Fibroblast of skin of scalp (primary cell): ENCODE data around the gene ZCWPW2.

Experiments
- DNase-seq: peaks from one replicate; pipeline ENCODE4 v3.0.0-alpha.2; 2013

ZCWPW2 gene

DNA sequence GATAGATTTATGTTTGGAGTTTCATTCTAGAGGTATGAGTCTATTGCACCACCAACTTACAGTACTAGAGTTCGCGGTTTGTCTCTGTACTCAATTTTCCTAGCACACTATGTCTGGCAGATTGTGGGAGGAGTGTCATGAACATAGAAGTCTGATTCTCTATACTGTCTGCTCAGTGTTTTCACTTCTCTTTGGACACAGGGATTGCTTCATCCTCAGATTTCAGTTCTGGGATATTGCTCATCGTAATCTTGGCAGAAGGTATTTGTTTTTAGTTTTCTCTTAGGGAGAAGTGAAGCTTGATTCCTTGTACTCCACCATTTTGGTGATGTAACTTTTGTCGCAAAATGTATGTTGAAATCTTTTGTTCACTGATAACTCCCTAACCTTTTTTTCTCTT, 27.9 kb downstream of the ZCWPW2 start:
- DNase-seq, result peak; percentile 42

- DNase-seq, result no peak
Observed at GRCh38 chr3:28386049-28386448, 37.5 kb downstream of the ZCWPW2 start.

DNA sequence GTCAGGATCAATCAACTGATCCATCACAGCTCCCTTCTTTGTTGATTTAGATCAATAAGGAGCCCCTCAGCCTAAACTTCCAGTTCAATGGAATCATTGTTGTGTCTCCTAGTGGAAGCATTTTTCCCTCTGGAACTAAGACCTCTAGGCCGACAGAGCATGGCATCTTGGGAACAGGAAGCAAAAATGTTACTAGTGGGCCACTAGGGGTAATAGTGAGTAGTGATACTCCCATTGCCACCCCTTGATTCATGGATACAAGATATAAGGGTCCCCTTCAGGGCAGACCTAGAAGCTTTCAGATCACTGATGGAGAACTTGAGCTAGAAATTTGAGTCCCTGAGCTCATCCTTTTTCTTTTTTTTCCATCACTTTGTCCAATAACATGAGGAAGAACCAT, 40.5 kb downstream of the ZCWPW2 start:
- no peak for DNase-seq

- no peak for DNase-seq
Observed at GRCh38 chr3:28399206-28399605, 50.7 kb downstream of the ZCWPW2 start.

DNA sequence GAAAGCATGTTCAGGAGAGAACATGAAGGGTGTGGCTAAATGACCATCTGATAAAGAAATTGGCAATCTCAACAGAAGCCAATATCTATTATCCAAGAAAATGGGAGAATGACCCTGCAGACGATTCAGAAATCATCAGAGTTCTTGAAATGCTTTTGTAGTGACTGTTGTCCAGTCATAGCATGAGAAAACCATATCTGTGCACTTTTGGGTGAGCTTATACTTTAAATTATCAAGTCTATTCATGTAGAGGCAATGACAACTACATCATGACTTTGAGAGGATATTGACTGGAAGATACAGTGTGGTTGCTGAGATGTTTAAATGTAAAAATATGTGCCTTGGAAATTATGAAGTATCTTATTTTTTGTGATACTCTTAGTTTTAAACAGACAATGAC, 57.7 kb downstream of the ZCWPW2 start:
- DNase-seq, result no peak

DNA sequence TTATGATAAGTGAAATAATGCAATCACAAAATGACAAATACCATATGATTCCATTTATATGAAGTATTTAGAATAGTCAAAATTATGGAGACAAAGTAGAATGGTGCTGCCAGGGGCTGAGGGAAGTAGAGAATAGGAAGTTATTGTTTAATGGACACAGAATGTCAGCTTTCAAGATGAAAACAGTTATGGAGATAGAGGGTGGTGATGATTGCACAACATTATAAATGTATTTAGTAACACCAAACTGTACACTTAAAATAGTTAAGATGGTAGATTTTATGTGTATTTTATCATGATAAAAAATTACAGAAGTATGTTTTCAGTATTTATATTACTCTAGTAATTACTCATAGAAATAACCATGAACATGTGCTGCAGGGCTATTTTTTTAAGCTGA, 100.9 kb downstream of the ZCWPW2 start:
- no peak for DNase-seq

GRCh38 chr3:28462866-28463265, 114.3 kb downstream of the ZCWPW2 start:
- DNase-seq, result no peak

DNA sequence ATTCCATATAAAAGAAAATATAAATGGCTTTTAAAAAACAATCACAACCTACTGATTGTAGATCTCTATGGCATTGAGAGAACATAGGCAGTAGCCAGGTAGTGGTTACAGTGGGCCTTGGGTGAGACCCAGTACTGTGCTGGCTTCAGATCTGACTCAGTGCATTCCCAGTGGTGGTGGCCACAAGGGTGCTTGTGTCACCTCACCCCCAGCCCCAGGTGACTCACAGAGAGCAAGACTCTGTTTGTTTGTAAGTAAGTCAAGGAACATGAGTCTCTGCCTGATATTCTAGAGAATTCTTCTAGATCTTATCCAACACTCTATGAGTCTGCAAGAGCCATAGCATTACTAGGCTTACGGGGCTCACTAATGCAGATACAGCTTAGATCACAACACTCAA, 118.9 kb downstream of the ZCWPW2 start:
- DNase-seq, result no peak

DNA sequence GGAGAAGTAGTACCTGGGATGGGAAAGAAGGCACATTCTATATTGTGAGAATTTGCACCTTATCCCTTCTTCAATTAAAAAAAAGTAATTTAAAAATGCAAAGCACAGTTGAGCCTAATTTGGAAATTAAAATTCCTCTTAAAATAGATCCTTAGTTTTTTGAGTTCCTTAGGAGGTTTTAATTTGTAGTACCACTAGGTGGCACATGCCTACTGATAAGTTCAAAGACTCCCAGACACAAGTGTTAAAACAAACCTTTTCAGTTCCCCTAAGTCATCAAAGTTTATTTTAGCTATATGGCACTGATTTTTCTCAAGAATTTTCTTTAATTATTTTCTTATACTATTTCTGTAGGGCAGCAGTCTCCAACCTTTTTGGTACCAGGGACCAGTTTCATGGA, 127.7 kb downstream of the ZCWPW2 start:
- DNase-seq, result peak; percentile 42

GRCh38 chr3:28476764-28477163, 128.2 kb downstream of the ZCWPW2 start:
- no peak for DNase-seq

DNA sequence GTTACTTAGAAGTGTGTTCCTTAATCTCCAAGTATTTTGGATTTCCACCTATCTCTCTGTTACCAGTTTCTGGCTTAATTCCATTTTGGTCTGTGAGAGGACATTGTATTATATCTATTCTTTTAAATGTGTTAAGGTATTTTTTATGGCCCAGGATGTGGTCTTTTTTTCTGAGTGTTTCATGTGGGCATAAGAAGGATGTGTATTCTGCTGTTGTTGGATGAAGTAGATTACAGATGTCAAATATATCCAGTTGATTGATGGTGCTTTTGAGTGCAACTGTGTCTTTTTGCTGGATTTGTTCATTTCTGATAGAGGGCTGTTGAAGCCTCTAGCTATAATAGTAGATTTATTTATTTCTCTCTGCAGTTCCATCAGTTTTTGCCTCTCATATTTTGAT, 136.6 kb downstream of the ZCWPW2 start:
- DNase-seq, result no peak

- DNase-seq, result no peak
Observed at GRCh38 chr3:28495301-28495700, 146.8 kb downstream of the ZCWPW2 start.

DNA sequence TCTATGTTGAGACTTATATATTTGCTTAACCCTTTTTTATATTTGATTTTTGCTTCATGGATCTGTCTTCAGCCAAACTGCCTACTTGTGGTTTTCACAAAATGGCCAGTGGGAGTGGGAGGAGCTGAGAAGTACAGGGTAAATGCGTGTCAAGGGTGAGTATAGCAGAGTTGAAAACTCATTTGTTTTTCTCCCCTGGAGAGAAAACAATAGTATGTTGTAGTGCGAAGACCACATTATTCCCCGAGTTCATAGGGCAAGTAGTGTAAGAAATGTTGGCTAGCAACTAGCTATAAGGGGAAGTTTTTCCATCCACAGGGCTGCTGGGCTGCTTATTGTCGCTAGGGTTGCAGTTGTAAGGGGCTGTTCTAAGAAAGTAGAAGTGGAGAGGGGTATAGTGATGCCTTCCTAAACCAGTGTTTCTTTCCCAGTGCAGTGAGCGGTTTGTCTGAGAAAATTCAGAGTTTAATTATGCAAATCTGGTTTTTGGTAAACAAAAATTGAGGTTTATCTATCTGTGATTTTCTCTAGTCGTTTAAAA, 153.9 kb downstream of the ZCWPW2 start:
- no peak for DNase-seq

DNA sequence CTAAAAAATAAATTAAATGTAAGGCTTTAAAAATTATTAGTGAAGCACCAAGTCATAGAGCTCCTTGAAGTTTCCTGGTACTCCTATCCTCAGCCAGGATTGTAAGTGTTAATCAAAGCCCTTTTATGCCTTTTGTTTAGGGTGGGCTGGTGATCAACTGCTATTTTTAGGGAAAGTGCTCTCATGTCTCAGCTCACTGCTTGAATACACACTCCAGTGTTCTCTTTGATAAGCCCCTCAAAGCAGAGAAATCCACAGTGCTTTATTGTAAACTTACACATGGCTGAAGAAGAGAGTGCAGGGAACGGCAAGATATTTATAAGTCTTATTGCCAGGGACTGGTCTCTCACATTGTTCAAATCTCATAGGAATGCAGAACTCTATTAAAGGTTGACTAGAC, 156.5 kb downstream of the ZCWPW2 start:
- DNase-seq, result no peak

DNA sequence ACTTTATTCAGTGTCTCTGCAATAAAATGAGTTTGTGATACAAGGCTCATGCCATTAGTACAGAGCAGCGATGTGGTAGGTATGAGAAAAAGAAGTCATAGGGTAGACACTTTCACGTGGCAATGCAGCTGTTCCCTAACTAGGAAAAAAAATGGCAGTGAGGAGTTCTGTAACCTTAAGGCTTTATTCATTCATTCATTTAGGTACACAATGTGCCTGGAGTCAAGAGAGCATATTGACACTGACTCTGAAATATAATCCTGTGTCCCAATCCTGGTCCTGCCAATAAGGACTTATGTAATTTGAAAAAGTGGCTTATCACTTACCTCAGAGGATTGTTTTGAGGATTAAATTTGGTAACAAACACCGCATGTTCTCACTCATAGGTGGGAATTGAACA, 173.1 kb downstream of the ZCWPW2 start:
- DNase-seq, result no peak

GRCh38 chr3:28542351-28542750, 193.8 kb downstream of the ZCWPW2 start:
- DNase-seq, result no peak

DNA sequence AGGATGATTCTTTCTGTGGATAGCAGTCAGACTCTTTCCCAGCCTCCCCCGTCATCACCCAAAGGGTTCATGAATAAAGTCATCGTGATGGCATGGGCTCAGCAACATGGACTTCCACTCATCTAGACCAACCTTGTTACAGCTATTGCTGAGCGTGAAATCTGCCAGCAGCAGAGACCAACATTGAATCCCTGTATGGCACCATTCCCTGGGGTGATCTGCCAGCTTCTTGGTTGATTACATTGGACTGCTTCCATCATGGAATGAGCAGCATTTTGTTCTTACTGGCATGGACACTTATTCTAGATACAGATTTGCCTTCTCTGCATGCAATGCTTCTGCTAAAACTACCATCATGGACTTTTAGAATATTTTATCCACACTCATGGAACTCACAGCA, 195.7 kb downstream of the ZCWPW2 start:
- no peak for DNase-seq

GRCh38 chr3:28544831-28545230, 196.3 kb downstream of the ZCWPW2 start:
- DNase-seq, result no peak

DNA sequence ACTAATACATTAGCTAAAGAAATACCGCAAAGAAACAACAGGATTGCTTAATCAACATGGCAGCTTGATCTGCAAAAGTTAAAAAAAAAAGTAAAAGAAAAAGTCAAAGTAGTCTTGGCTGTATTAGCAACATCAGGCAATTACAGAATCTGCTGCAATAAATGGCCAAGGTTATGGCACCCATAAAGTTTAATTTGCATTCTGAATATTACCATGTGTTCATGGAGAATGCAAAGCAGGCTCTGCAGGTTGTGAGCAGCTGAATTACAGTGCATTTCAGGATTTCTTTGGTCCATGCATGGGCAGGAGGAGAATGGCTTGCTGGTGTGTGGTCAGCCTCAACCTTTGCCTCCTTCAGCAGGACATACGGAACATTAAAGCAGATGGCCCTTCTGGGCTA, 199.2 kb downstream of the ZCWPW2 start:
- DNase-seq, result no peak

- DNase-seq, result no peak
Observed at GRCh38 chr3:28553175-28553574, 204.7 kb downstream of the ZCWPW2 start.

DNA sequence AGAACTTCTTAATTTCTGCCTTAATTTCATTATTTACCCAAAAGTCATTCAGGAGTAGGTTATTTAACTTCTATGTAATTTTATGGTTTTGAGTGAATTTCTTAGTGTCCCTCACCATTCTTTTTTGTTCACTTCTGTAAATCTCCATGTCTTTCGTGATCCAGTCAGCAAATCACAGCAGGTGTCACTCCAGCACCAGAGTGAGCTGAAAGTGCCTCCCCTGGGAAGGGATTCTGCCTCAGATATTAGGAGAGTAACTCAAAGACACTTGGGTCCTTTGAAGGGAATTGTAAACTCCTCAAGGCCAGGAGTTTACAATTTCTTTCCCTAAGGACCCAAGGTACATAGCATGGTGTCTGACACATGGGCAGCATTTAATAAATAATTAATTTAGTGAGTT, 207.7 kb downstream of the ZCWPW2 start:
- no peak for DNase-seq

- no peak for DNase-seq
Observed at GRCh38 chr3:28564211-28564610, 215.7 kb downstream of the ZCWPW2 start.

DNA sequence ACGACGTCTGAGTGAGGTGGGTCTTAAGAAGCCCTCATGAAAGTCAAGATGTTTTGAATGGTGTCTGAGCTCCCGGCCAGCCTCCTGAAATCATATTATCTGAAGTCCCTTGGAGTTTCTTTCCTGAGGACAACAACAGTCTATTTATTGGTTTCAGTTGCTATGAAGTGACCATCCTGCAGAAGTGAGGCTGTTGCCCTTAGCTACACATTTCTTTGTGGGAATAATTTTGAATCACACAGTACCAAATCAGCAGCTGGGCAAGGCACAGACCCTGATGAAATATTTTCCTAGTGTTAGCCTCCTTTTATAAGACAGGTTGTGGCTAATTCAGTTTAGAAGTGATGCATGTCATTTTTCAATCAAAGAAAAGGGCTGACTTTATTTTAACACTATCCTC, 220.8 kb downstream of the ZCWPW2 start:
- DNase-seq, result no peak

GRCh38 chr3:28574036-28574435, 225.5 kb downstream of the ZCWPW2 start:
- no peak for DNase-seq

DNA sequence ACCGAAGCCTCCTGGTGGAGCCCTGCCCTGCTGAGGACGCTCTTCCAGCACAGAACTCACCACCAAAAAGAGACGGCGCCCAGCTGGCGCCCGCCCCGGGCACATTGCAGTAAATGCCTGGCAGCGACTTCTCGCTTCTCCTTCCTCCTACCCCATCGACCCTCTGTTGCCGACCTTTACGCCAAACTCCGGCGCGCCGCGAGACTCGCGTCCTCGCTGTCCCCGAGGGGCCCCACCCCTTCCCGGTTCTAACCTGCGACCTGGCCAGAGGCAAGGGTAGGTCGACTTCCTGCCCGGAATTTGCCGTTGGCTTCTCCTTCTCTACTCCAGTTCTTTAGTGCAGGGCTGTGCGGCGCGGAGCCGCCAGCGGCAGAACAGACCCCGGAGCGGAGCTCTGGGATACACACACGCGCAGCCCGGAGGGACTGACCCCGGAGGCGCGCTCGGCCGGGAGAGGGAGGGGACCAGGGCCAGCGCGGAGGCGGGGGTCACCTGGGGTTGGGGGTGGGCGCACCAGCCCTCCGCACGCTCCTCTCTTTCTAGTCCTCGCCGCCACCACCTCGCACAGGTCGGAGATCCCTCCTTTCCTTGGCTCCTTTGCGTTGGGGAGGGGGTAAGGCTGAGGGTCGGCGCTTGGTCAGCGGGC, 226.7 kb downstream of the ZCWPW2 start:
- DNase-seq, result peak; percentile 5
